ENCODE results near the gene LZIC.

Gene LZIC

GRCh38 chr1:9910076-9910422 lies 33.1 kb downstream of the LZIC start, which contains the start of gene CTNNBIP1:
Gene CTNNBIP1 (minus strand): TSS chr1:9910269. CDS start chr1:9872064, 38,205 bp downstream.
- no peak for DNase-seq

- DNase-seq: peak; percentile 15
These were observed 33.8 kb downstream of the LZIC start for GRCh38 chr1:9909234-9910046.

GRCh38 chr1:9908871-9909233 lies 34.3 kb downstream of the LZIC start:
- no peak for DNase-seq

- DNase-seq: no peak
These were observed 35.8 kb downstream of the LZIC start for GRCh38 chr1:9907441-9907840.

- DNase-seq: no peak
These were observed 36.7 kb downstream of the LZIC start for GRCh38 chr1:9906466-9906865.

- DNase-seq: no peak
These were observed 38.2 kb downstream of the LZIC start for GRCh38 chr1:9905010-9905409.

GRCh38 chr1:9904596-9904995 lies 38.6 kb downstream of the LZIC start:
- no peak for DNase-seq

GRCh38 chr1:9903801-9904527 lies 39.2 kb downstream of the LZIC start:
- DNase-seq: no peak

GRCh38 chr1:9902060-9902452 lies 41.1 kb downstream of the LZIC start:
- no peak for DNase-seq

- no peak for DNase-seq
These were observed 41.8 kb downstream of the LZIC start for GRCh38 chr1:9901148-9902059.

- DNase-seq: peak; percentile 16
These were observed 42.8 kb downstream of the LZIC start for GRCh38 chr1:9900142-9901043.

- DNase-seq: no peak
These were observed 49.1 kb downstream of the LZIC start for GRCh38 chr1:9894115-9894514.

- DNase-seq: no peak
These were observed 50.3 kb downstream of the LZIC start for GRCh38 chr1:9892563-9893528.

- no peak for DNase-seq
These were observed 52.0 kb downstream of the LZIC start for GRCh38 chr1:9891207-9891606.

GRCh38 chr1:9890224-9890731 lies 52.9 kb downstream of the LZIC start:
- DNase-seq: no peak

- no peak for DNase-seq
These were observed 53.8 kb downstream of the LZIC start for GRCh38 chr1:9889411-9889810.

- DNase-seq: no peak
These were observed 54.3 kb downstream of the LZIC start for GRCh38 chr1:9888886-9889285.

- DNase-seq: no peak
These were observed 56.1 kb downstream of the LZIC start for GRCh38 chr1:9887070-9887469.

GRCh38 chr1:9886092-9886742 lies 57.0 kb downstream of the LZIC start:
- no peak for DNase-seq

GRCh38 chr1:9884805-9885204 lies 58.4 kb downstream of the LZIC start:
- no peak for DNase-seq
